Left renal pelvis (tissue), 4 donors: ENCODE results near the gene SUN2. TPM values are rescaled to one million over a fixed set of nuclear protein-coding genes. Genes with fewer than 3 reads are reported as not detected.
A peak's percentile ranks its signal among the peaks of the same experiment; 100 is the strongest.

Source experiments
- DNase-seq, 4 donors: peaks; one replicate each; pipeline ENCODE4 v3.0.0-alpha.2; 2013; ENCODE audit warnings: low read depth in 4 of 4, low spot score in 3 of 4
- polyA plus RNA-seq, 4 donors: library from polyadenylated mRNA; unstranded; fragments of 120-200 nt; gene quantifications; one replicate each; pipeline ENCODE4 v1.2.1, GENCODE V29; 2013; ENCODE audit not compliant: insufficient read length in 4 of 4

Gene SUN2
- polyA plus RNA-seq, 4 donors = 48.2 to 72.2 (median 51.9) TPM

DNA sequence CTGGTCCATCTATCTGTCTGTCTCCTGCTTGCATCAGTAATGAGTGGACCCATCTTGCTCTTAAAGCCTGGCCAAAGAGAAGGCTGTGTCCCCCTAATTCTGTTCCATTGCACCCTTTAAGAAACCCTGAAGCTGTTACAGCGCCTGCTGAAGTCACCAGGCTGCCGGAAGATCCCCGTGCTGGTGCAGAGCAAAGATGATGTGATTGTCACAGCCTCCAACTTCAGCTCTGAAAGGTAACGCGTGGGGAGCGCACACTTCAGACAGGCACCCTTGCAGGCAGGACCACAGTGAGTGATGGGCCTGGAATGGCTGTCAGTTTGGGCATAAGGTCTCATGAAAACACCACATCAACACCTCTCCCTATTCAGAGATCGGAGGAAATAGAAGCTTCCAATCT lies 31.6 kb downstream of the SUN2 start:
- DNase-seq = no peak

GRCh38 chr22:38721551-38721950 lies 34.2 kb downstream of the SUN2 start:
- no peak for DNase-seq

DNA sequence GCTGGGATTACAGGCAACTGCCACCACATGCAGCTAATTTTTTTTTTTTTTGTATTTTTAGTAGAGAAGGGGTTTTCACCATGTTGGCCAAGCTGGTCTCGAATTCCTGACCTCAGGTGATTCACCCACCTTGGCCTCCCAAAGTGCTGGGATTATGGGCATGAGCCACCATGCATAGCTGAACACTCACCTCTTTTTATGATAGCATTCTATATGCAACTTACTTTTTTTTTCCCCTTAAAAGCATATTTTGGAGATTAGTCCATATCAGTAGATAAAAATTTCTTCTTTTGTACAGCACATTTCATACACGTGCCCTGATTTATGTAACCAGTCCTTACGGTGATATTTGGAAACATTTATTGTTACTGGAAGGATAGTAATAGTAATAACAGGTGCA lies 35.4 kb downstream of the SUN2 start:
- DNase-seq = no peak

DNA sequence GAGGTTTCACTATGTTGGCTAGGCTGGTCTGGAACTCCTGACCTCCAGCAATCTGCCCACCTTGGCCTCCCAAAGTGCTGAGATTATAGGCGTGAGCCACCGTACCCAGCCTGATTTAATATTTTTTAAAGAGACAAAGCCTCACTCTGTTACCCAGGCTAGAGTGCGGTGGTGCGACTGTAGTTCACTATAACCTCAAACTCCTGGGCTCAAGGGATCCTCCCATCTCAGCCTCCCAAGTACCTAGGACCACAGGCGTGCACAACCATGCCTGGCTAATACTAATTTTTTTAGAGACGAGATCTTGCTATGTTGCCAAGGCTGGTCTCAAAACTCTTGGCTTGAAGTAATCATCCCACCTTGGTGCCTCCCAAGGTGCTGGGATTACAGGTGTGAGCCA lies 36.6 kb downstream of the SUN2 start:
- DNase-seq = no peak

DNA sequence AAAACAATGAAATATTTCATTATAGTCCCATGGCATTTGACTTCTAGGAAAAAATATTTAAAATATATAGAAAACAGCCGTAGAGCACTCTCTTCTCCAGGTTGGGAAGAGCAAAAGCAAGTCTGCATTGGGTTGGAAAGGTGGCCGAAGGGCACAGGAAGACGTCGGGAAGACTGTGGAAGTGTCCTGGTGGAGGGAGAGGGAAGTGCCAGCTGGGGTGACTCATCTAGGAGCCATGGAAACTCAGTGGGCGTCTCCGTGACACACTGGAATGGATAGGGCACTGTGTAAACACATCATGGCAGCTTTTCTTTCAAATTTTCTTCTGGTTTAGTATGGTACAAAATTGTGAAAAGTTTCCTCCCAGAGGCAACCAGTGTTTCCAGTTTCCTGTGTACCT lies 37.4 kb downstream of the SUN2 start:
- DNase-seq = no peak

DNA sequence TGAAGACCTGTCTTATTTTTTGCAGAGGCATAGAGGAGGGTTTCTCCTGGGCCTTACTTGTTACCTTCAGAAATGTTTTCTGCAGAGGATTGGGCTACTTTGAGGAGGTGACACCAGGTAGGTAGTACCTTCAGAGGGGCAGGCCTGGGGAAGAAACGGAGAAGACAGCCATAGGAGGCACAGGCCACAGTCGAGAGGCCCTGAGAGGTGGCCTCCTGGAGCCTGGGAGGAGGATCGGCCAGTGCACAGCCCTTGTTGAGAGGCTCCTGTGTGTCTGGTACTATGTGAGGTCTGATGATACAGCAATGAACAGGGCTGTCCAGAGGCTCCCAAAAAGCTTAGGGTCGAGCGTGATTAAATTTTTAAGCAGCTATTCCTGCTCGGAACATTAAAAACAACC lies 38.6 kb downstream of the SUN2 start:
- no peak for DNase-seq

DNA sequence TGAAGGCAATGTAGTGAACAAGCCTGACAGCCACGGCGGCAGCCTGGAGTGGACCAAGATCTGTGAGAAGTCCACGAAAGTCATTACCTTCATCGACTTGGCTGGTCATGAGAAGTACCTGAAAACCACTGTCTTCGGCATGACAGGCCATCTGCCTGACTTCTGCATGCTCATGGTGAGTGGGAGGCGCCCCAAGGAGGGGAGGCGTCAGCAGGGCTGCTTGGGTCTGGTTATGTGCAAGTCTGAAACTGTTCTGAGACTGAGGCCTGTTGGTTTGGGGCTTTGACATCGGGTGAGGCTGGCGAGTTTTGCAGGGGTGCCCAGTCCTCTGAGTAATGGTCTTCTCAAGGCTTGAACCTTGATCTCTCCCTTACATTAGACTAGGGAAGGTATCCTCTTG lies 39.0 kb downstream of the SUN2 start:
- no peak for DNase-seq

DNA sequence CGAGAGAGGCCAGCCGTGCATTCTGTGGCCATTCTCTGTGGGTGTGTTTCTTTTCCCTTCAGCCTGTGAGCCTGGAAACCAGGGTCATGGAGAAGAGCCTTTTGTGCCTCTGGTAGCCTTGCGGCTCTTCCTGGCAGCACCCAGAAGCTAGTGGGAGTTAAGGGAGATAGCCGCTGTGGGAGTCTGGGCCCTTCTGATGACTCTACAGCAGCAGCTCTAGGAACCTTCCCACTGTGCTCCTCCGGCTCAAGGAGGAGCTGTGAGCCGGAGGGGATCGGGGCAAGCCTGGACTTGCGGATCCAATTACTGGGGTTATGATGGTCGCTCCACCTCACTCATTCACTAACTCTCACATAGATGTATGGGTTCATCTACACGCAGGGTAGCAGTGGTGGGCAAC lies 39.5 kb downstream of the SUN2 start:
- DNase-seq = no peak

DNA sequence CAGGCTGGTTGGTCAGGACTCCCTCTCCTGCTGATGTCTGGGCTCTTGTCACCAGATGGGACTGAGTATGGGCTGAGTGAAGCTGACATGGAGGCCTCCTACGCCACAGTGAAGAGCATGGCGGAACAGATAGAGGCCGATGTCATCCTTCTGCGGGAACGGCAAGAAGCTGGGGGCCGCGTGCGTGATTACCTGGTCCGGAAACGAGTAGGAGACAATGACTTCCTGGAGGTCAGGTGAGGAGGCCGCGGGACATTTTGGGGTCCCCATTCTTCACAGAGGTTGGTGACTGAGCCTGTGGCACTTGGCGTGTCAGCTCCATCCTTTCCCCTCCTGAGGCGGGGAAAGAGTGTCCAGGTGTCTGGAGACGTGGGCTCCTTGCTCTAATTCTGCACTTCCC lies 39.9 kb downstream of the SUN2 start:
- DNase-seq = no peak

- DNase-seq = no peak
Observed at GRCh38 chr22:38715176-38715764, 40.5 kb downstream of the SUN2 start.

- DNase-seq = no peak
Observed at GRCh38 chr22:38713921-38714320, 41.9 kb downstream of the SUN2 start.

DNA sequence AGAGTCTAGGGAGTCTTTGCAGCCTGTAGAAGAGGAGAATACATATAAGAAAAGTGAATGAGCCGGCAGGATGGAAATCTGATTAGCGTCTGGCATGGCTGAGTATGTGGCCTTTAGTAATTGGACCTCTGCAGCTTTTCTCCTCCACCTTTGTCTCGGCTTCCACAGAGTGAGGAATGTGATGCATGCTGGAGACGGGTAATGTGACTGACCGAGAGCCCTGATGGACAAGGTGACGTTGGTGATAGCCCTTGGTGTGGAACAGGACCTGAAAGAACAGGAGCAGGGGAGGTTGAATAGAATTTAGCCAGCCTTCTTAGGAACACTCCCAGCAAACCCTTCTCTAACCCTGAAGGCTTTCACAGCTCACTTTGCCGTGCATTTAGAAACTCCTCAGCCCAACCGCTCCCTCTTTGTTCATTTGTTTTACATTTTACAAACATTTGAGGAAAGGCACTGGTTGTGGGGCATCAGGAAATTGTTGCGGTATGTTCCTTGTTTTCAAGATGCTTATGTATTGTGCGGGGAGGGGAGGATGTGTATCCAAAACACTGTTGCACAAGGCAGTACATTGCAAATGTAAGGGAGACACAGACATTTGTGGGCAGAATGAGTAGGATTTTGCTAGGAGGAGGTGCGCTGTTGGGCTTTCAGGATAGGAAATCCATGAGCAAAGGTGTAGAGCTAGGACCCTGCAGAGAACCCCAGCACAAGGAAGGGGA lies 43.2 kb downstream of the SUN2 start:
- DNase-seq = no peak

- DNase-seq = no peak
Observed at GRCh38 chr22:38710866-38711265, 44.9 kb downstream of the SUN2 start.

GRCh38 chr22:38710351-38710750 lies 45.4 kb downstream of the SUN2 start:
- DNase-seq = no peak

DNA sequence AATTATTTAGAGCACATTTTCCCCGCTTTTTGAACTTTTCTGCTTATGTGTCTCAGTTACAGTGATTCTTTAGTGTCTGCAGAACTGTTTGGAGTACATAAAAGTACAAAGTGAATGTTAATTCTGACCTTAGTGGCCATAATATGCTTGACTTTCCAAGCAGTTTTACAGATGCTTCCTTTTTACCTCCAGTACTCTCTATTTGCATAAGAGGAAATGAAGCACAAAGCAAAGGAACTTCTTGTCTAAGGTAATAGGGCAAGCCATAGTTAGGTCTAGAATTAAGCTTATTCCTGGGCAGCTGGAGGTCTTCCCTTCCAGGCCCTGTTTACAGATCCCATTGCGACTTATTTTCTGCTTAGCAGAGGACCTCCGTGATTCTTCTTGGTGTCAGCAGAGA lies 46.5 kb downstream of the SUN2 start:
- no peak for DNase-seq

GRCh38 chr22:38707984-38708383 lies 47.8 kb downstream of the SUN2 start:
- no peak for DNase-seq

DNA sequence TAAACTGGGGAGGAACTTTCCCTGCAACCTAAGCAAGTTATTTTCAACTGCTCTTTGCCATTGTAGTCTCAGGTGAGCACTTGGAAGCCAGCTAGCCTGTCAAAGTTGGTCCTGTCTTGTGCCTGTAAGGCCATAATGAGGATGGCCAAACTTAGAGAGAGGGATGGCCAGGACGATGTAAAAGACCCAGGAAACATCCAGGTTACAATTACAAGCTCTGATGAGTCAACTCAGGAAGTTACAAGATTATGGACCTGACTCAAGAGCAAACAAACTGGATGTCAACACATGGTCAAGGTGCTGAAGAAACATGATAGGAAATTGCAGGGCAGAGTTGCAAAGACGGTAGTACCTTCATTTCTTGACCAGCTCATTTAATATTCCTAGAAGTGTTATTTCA lies 48.5 kb downstream of the SUN2 start:
- no peak for DNase-seq

DNA sequence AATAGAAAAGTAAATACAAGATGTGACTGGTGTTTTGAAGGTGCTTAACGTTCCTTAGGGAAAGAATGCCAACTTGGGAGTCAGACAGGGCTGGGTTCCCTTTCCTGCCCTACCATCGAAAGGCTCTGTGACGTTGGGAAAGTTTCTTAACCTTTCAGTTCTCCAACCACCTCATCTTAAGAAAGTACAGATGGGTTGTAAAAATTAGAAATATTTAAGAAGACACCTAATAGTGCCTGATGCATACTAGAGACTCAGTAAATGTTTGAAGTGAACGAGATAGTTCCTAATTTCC lies 49.0 kb downstream of the SUN2 start:
- DNase-seq = no peak

- DNase-seq = no peak
Observed at GRCh38 chr22:38706101-38706900, 49.5 kb downstream of the SUN2 start.

DNA sequence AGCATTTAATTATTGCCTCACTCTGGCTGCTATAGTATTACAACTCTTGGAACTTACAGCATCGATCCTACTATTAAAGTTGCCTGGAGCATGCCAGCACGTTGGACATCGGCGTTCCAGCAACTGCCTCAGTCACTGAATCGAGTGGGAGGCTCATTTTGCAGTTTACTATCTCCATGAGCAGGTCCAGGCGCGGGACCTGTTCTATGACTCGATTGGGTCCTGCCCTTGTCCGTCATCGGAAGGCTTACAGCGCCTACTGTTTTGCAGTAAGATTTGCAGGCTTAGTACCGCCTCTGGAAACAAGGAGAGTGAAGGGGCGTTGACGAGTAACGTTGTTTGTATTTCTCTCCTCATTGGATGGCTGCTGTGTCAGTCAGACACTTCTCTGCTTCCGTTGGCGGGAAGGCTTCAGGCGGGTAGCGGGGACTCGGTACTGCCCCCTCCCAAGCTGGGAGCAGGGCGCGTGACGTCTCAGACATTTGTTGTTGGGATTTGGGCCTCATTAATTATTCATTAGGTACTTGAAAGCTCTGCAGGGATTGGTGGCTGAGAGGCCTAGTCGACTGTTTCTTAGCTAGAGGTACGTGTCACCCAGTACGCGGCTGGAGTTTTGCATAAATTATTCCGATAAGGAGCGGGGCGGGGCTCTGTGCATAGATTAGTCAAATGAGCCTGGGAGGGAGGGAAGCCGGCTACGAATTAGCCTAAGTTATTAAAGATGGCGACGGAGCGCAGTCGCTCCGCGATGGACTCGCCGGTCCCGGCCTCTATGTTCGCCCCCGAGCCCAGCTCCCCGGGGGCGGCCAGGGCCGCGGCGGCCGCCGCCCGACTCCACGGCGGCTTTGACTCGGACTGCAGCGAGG lies 50.3 kb downstream of the SUN2 start, which contains the start of gene GTPBP1:
GTPBP1 (plus strand) TSS at position 710 of the 866 bp plus-strand sequence; CDS start at position 722, 12 bp downstream.
- DNase-seq = peak; percentile 100

DNA sequence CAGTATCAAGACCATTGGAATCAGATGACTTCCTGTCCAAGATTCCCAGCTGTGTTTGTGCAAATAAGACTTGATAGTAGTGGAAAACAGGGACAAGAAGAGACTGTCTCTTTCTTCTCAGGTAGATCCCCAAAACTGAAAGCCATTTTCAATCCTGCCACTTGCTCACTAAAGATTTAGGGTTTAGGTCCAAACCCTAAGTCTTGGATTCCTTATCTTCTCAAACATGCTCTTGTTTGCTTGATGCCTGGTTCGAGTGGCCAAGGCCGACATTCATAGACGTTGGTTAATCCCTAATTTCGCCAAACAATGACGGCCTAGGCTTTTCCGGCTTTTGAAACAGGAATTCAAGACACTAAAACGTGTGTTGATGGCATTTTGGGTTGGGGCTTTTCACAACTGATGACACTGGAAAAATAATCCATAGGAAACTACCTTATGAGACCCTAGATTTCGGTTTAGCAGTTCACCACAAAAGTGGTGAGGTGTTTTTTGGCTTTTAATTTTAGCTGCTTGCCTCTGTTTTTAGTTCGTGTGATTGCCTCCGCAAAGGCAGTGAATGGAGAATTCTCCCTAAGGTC lies 51.1 kb downstream of the SUN2 start:
- DNase-seq = no peak
